Astrocyte (in vitro differentiated cells and primary cell): ENCODE results near the gene WNT5B.

ENCODE experiments used
- CTCF ChIP-seq: IDR thresholded peaks from 2 replicates; pipeline ENCODE4 v1.5.1; 2011; ENCODE audit warnings: low read depth, mild to moderate bottlenecking, inconsistent platforms, low read length, moderate library complexity; ENCODE audit not compliant: insufficient read depth
- EZH2 ChIP-seq: IDR thresholded peaks from 2 replicates; pipeline ENCODE4 v1.6.1; 2012; ENCODE audit warnings: mild to moderate bottlenecking, low read length, inconsistent platforms; ENCODE audit not compliant: insufficient read depth

DNA sequence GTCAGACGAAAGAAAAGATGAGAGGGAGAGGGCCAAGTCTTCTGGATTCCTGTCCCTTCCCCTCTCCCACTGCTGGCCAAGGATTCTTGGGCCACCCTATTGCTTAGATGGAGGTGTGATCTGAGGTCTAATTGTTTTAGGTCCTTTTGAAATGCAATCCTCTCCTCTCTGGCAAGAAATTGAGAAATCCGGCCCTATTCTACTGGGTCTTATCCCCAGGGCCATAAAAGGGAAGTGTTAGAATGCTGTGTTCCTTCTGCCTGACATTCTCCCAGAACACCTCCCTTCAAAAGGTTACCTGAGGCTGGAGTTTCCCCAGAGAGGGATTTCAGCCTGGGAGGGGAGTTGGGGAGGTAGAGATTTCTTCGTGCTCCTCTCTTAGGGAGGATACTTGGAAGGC, 4.4 kb downstream of the WNT5B start:
- TF ChIP-seq CTCF = no peak
- no peak for TF ChIP-seq EZH2
